Activated T-helper 2 cell treated with anti-CD3 and anti-CD28 coated beads, Interferon-gamma antibody, Interleukin-2, Interleukin-4, amounts not matched to agents 10 μg/mL and 5 μg/mL and 100 μg/mL, durations not matched to agents 14 hours and 24 hours and 36 hours (primary cell): ENCODE measurements around the gene MBD1. TPM values are rescaled to one million over a fixed set of nuclear protein-coding genes. Genes with fewer than 3 reads are reported as not detected.

Experiments
- DNase-seq: peaks from one replicate; pipeline ENCODE4 v3.0.0; 2021; ENCODE audit warnings: low spot score
- H3K27ac Mint-ChIP-seq: one replicate; pipeline ENCODE4 v1.8.0; 2021; ENCODE audit warnings: mixed read lengths
- H3K27me3 Mint-ChIP-seq: one replicate; pipeline ENCODE4 v1.8.0; 2021; ENCODE audit warnings: low read depth, mixed read lengths
- H3K36me3 Mint-ChIP-seq: one replicate; pipeline ENCODE4 v1.8.0; 2021; ENCODE audit warnings: low read depth, mixed read lengths
- H3K4me1 Mint-ChIP-seq: one replicate; pipeline ENCODE4 v1.8.0; 2021; ENCODE audit warnings: low read depth, mixed read lengths
- H3K4me3 Mint-ChIP-seq: one replicate; pipeline ENCODE4 v1.8.0; 2021; ENCODE audit warnings: low read depth, mild to moderate bottlenecking, moderate library complexity, mixed read lengths
- H3K9me3 Mint-ChIP-seq: one replicate; pipeline ENCODE4 v1.8.0; 2021; ENCODE audit warnings: mixed read lengths
- intact Hi-C: fragments of 100-400 bp; cut with micrococcal nuclease; formaldehyde crosslinking; loops from one replicate; pipeline ENCODE4 v1.15.1; 2023
- total RNA-seq: library from RNA; stranded (reverse); gene quantifications from 2 replicates; pipeline ENCODE4 v1.2.3, GENCODE V29; 2022

MBD1 gene
- total RNA-seq, 1 donor from 2014 or later = 79.7 TPM

- Mint-ChIP-seq H3K27ac (no peak overlapping the region), H3K9me3 (no peaks in the 10 kb centered on the region), H3K4me3 (peak overlapping the region; percentile 88), H3K4me1 (peaks cover 29% of the 10 kb centered on the region), H3K36me3 (peaks cover 83% of the 10 kb centered on the region), H3K27me3 (no peaks in the 10 kb centered on the region)
- intact Hi-C loops = loop anchor here (2.0 to 10.0 kb wide), 5 partner anchors 465 to 1745 kb away; partner anchors contain the start of genes ACAA2, CTIF, RPL17 and SMAD4
- no peak for DNase-seq
These were observed 1.6 kb downstream of the MBD1 start for GRCh38 chr18:50279752-50280151.

GRCh38 chr18:50277942-50278341 is 3.4 kb downstream of the MBD1 start:
- no peaks in the 10 kb centered on the region for H3K27me3 Mint-ChIP-seq
- peaks cover 26% of the 10 kb centered on the region for H3K4me1 Mint-ChIP-seq
- DNase-seq = no peak
- intact Hi-C loops = no loop called here
- peaks cover 82% of the 10 kb centered on the region for H3K36me3 Mint-ChIP-seq
- no peak overlapping the region for H3K4me3 Mint-ChIP-seq
- H3K27ac Mint-ChIP-seq = no peak overlapping the region
- H3K9me3 Mint-ChIP-seq = no peaks in the 10 kb centered on the region

- Mint-ChIP-seq H3K4me3 (no peak overlapping the region), H3K27ac (no peak overlapping the region), H3K27me3 (no peaks in the 10 kb centered on the region), H3K36me3 (peaks cover 84% of the 10 kb centered on the region), H3K4me1 (peaks cover 23% of the 10 kb centered on the region), H3K9me3 (no peaks in the 10 kb centered on the region)
- intact Hi-C loops = no loop called here
- no peak for DNase-seq
These were observed 4.9 kb downstream of the MBD1 start for GRCh38 chr18:50276452-50276851.

GRCh38 chr18:50275503-50276036 is 5.8 kb downstream of the MBD1 start:
- intact Hi-C loops = no loop called here
- no peak overlapping the region for H3K4me3 Mint-ChIP-seq
- peaks cover 81% of the 10 kb centered on the region for H3K36me3 Mint-ChIP-seq
- H3K27ac Mint-ChIP-seq = no peak overlapping the region
- H3K4me1 Mint-ChIP-seq = peaks cover 18% of the 10 kb centered on the region
- no peaks in the 10 kb centered on the region for H3K9me3 Mint-ChIP-seq
- no peaks in the 10 kb centered on the region for H3K27me3 Mint-ChIP-seq
- no peak for DNase-seq

- H3K9me3 Mint-ChIP-seq = no peaks in the 10 kb centered on the region
- peaks cover 12% of the 10 kb centered on the region for H3K4me1 Mint-ChIP-seq
- no peaks in the 10 kb centered on the region for H3K27me3 Mint-ChIP-seq
- H3K27ac Mint-ChIP-seq = no peak overlapping the region
- no peak overlapping the region for H3K4me3 Mint-ChIP-seq
- intact Hi-C loops = no loop called here
- DNase-seq = no peak
- H3K36me3 Mint-ChIP-seq = peaks cover 80% of the 10 kb centered on the region
These were observed 6.4 kb downstream of the MBD1 start for GRCh38 chr18:50274941-50275340.

- H3K4me3 Mint-ChIP-seq = no peak overlapping the region
- peaks cover 7% of the 10 kb centered on the region for H3K4me1 Mint-ChIP-seq
- no peaks in the 10 kb centered on the region for H3K9me3 Mint-ChIP-seq
- H3K36me3 Mint-ChIP-seq = peaks cover 84% of the 10 kb centered on the region
- H3K27me3 Mint-ChIP-seq = no peaks in the 10 kb centered on the region
- DNase-seq = no peak
- intact Hi-C loops = no loop called here
- H3K27ac Mint-ChIP-seq = no peak overlapping the region
These were observed 7.3 kb downstream of the MBD1 start for GRCh38 chr18:50274044-50274442.

- Mint-ChIP-seq H3K27ac (no peak overlapping the region), H3K4me3 (no peak overlapping the region), H3K27me3 (no peaks in the 10 kb centered on the region), H3K36me3 (peaks cover 84% of the 10 kb centered on the region), H3K4me1 (peaks cover 6% of the 10 kb centered on the region), H3K9me3 (no peaks in the 10 kb centered on the region)
- DNase-seq = no peak
- intact Hi-C loops = no loop called here
These were observed 7.9 kb downstream of the MBD1 start for GRCh38 chr18:50273203-50274043.

GRCh38 chr18:50272568-50272967 is 8.8 kb downstream of the MBD1 start:
- Mint-ChIP-seq H3K9me3 (no peaks in the 10 kb centered on the region), H3K27me3 (no peaks in the 10 kb centered on the region), H3K27ac (no peak overlapping the region), H3K4me1 (peaks cover 4% of the 10 kb centered on the region), H3K36me3 (peaks cover 79% of the 10 kb centered on the region), H3K4me3 (no peak overlapping the region)
- intact Hi-C loops = no loop called here
- no peak for DNase-seq

- intact Hi-C loops = loop anchor here (1.0 to 5.0 kb wide), 2 partner anchors 51 to 89 kb away; no protein-coding TSS in a partner anchor
- Mint-ChIP-seq H3K27me3 (peaks cover 3% of the 10 kb centered on the region), H3K36me3 (peaks cover 40% of the 10 kb centered on the region), H3K4me1 (peaks cover 11% of the 10 kb centered on the region), H3K27ac (peak overlapping the region; percentile 23), H3K9me3 (no peaks in the 10 kb centered on the region), H3K4me3 (peak overlapping the region; percentile 66)
- peak; percentile 72 for DNase-seq
These were observed 13.1 kb downstream of the MBD1 start for GRCh38 chr18:50268022-50268747.

- peaks cover 23% of the 10 kb centered on the region for H3K36me3 Mint-ChIP-seq
- DNase-seq = peak; percentile 79
- intact Hi-C loops = loop anchor here (1.0 to 5.0 kb wide), 4 partner anchors 15 to 49 kb away; partner anchors contain the start of genes CXXC1 and MBD1
- H3K4me1 Mint-ChIP-seq = peaks cover 11% of the 10 kb centered on the region
- H3K27me3 Mint-ChIP-seq = peaks cover 7% of the 10 kb centered on the region
- H3K27ac Mint-ChIP-seq = peak within 1 kb of the TSS; percentile 62
- no peaks in the 10 kb centered on the region for H3K9me3 Mint-ChIP-seq
- H3K4me3 Mint-ChIP-seq = peak within 1 kb of the TSS; percentile 80
These were observed 15.0 kb downstream of the MBD1 start, which contains the start of gene CFAP53 for GRCh38 chr18:50266248-50266704. Gene CFAP53, minus strand, starts transcription at chr18:50266495. Its CDS starts 91 bp downstream, at chr18:50266404.

- DNase-seq = no peak
- Mint-ChIP-seq H3K4me1 (peaks cover 8% of the 10 kb centered on the region), H3K27ac (no peak overlapping the region), H3K27me3 (peaks cover 15% of the 10 kb centered on the region), H3K36me3 (no peaks in the 10 kb centered on the region), H3K4me3 (no peak overlapping the region), H3K9me3 (peaks cover 4% of the 10 kb centered on the region)
- intact Hi-C loops = no loop called here
These were observed 18.3 kb downstream of the MBD1 start for GRCh38 chr18:50262977-50263376.

GRCh38 chr18:50250935-50251334 is 30.4 kb downstream of the MBD1 start:
- Mint-ChIP-seq H3K36me3 (no peaks in the 10 kb centered on the region), H3K4me1 (no peaks in the 10 kb centered on the region), H3K27me3 (peaks cover 7% of the 10 kb centered on the region), H3K4me3 (no peak overlapping the region), H3K27ac (no peak overlapping the region), H3K9me3 (no peaks in the 10 kb centered on the region)
- no peak for DNase-seq
- intact Hi-C loops = no loop called here
